Osteoblast (primary cell): ENCODE results near the gene KHSRP. TPM values are rescaled to one million over a fixed set of nuclear protein-coding genes. Genes with fewer than 3 reads are reported as not detected.

Source experiments
- DNase-seq: peaks from one replicate; pipeline ENCODE4 v3.0.0; 2011; ENCODE audit warnings: low spot score, mixed read lengths; ENCODE audit not compliant: insufficient read length; ENCODE audit errors: missing footprints
- H2AFZ ChIP-seq: 2 replicates; pipeline ENCODE4 v1.6.0; 2011; ENCODE audit warnings: mild to moderate bottlenecking, low read length
- H3K27ac ChIP-seq: 2 replicates; pipeline ENCODE4 v1.5.1; 2011; ENCODE audit warnings: mild to moderate bottlenecking, low read depth, low read length, moderate library complexity
- H3K27me3 ChIP-seq: 2 replicates; pipeline ENCODE4 v1.6.0; 2012; ENCODE audit warnings: mild to moderate bottlenecking, control low read depth, inconsistent platforms, low read length, moderate library complexity; ENCODE audit not compliant: insufficient read depth
- H3K36me3 ChIP-seq: 2 replicates; pipeline ENCODE4 v1.5.1; 2011; ENCODE audit warnings: mild to moderate bottlenecking, low read length, control low read depth, moderate library complexity; ENCODE audit not compliant: insufficient read depth
- H3K4me1 ChIP-seq: 2 replicates; pipeline ENCODE4 v1.5.1; 2011; ENCODE audit warnings: mild to moderate bottlenecking, low read length, control low read depth, moderate library complexity; ENCODE audit not compliant: insufficient read depth
- H3K4me2 ChIP-seq: 2 replicates; pipeline ENCODE4 v1.6.0; 2011; ENCODE audit warnings: mild to moderate bottlenecking, low read length; ENCODE audit not compliant: insufficient read depth
- H3K4me3 ChIP-seq: fragments of 200-600 bp; sonication (generic); 3 replicates; pipeline ENCODE4 v1.5.1; 2012; ENCODE audit warnings: mild to moderate bottlenecking, low read length, inconsistent platforms; ENCODE audit not compliant: insufficient read depth
- H3K79me2 ChIP-seq: 2 replicates; pipeline ENCODE4 v1.6.0; 2012; ENCODE audit warnings: mild to moderate bottlenecking, low read length, control low read depth, inconsistent platforms; ENCODE audit not compliant: insufficient read depth
- H3K9me3 ChIP-seq: 2 replicates; pipeline ENCODE4 v1.5.1; 2011; ENCODE audit warnings: low read depth, low read length, control low read depth
- H4K20me1 ChIP-seq: 2 replicates; pipeline ENCODE4 v1.6.0; 2012; ENCODE audit warnings: mild to moderate bottlenecking, low read length, control low read depth; ENCODE audit not compliant: insufficient read depth
- total RNA-seq: library from RNA; depleted of rRNA; stranded (reverse); fragments of >200 nt; gene quantifications from 2 replicates; pipeline ENCODE4 v1.2.3, GENCODE V29; 2012
- TF ChIP-seq, protein P1 (sequence below): IDR thresholded peaks from 2 replicates; pipeline ENCODE4 v1.5.1; 2011; ENCODE audit warnings: mild to moderate bottlenecking, low read depth, low read length, moderate library complexity; ENCODE audit errors: extremely low read depth

Gene KHSRP
- total RNA-seq, 1 donor: 90.5 TPM

DNA sequence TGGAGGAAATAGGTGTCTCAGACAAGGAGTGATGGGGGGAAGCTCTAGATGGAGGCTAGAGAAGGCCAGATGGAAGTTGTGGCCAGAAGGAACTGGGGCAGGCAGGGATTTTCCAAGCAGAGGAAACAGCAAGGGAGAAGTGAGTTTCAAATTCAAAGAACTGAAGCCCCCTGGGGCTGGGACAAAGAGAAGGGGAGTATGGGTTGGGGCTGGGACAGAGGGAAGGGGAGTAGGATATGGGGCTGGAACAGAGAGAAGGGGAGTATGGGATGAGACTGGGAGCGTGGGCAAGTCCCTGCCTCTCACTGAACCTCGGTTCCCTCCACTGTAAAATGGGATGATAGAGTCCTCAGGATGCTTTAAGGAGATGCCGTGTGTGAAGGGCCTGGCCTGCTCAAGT, 29.8 kb downstream of the KHSRP start:
- Histone ChIP-seq H3K4me3 (no peak overlapping the region), H3K4me1 (peaks cover 10% of the 10 kb centered on the region)

GRCh38 chr19:6393983-6394412, 30.6 kb downstream of the KHSRP start:
- H4K20me1 ChIP-seq: no peaks in the 10 kb centered on the region
- peaks cover 23% of the 10 kb centered on the region for H3K79me2 ChIP-seq
- TF ChIP-seq, protein P1, sequence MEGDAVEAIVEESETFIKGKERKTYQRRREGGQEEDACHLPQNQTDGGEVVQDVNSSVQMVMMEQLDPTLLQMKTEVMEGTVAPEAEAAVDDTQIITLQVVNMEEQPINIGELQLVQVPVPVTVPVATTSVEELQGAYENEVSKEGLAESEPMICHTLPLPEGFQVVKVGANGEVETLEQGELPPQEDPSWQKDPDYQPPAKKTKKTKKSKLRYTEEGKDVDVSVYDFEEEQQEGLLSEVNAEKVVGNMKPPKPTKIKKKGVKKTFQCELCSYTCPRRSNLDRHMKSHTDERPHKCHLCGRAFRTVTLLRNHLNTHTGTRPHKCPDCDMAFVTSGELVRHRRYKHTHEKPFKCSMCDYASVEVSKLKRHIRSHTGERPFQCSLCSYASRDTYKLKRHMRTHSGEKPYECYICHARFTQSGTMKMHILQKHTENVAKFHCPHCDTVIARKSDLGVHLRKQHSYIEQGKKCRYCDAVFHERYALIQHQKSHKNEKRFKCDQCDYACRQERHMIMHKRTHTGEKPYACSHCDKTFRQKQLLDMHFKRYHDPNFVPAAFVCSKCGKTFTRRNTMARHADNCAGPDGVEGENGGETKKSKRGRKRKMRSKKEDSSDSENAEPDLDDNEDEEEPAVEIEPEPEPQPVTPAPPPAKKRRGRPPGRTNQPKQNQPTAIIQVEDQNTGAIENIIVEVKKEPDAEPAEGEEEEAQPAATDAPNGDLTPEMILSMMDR: no peak
- peaks cover 20% of the 10 kb centered on the region for H3K36me3 ChIP-seq
- DNase-seq: no peak
- peak overlapping the region; percentile 98 for H3K27ac ChIP-seq
- H3K4me1 ChIP-seq: peaks cover 10% of the 10 kb centered on the region
- peak overlapping the region; percentile 98 for H3K4me2 ChIP-seq
- peak overlapping the region; percentile 94 for H3K4me3 ChIP-seq
- no peaks in the 10 kb centered on the region for H3K9me3 ChIP-seq
- H3K27me3 ChIP-seq: no peaks in the 10 kb centered on the region
- peak overlapping the region; percentile 100 for H2AFZ ChIP-seq

More for the DNA sequence above, 29.8 kb downstream of the KHSRP start:
- no peak overlapping the region for H3K27ac ChIP-seq
- H3K36me3 ChIP-seq: peaks cover 13% of the 10 kb centered on the region
- no peak for DNase-seq
- H3K27me3 ChIP-seq: no peaks in the 10 kb centered on the region
- no peaks in the 10 kb centered on the region for H4K20me1 ChIP-seq
- H2AFZ ChIP-seq: no peak overlapping the region
- TF ChIP-seq, protein P1: no peak
- no peak overlapping the region for H3K4me2 ChIP-seq
- peaks cover 23% of the 10 kb centered on the region for H3K79me2 ChIP-seq
- no peaks in the 10 kb centered on the region for H3K9me3 ChIP-seq

GRCh38 chr19:6393074-6393982, 31.3 kb downstream of the KHSRP start, which contains the start of gene GTF2F1:
TSS of gene GTF2F1 (minus strand) at chr19:6393164. CDS start at chr19:6392995, 169 bp downstream.
- DNase-seq: peak; percentile 99
- peak within 1 kb of the TSS; percentile 100 for H2AFZ ChIP-seq
- H3K4me3 ChIP-seq: peak within 1 kb of the TSS; percentile 94
- TF ChIP-seq, protein P1: no peak
- H3K79me2 ChIP-seq: peaks cover 23% of the 10 kb centered on the region
- peaks cover under 1% of the 10 kb centered on the region for H4K20me1 ChIP-seq
- no peaks in the 10 kb centered on the region for H3K27me3 ChIP-seq
- no peaks in the 10 kb centered on the region for H3K9me3 ChIP-seq
- peaks cover 27% of the 10 kb centered on the region for H3K36me3 ChIP-seq
- H3K4me1 ChIP-seq: peaks cover 10% of the 10 kb centered on the region
- peak within 1 kb of the TSS; percentile 98 for H3K27ac ChIP-seq
- peak within 1 kb of the TSS; percentile 98 for H3K4me2 ChIP-seq
